ENCODE results near the gene ABCG8. TPM values are rescaled to one million over a fixed set of nuclear protein-coding genes. Genes with fewer than 3 reads are reported as not detected.
A peak's percentile ranks its signal among the peaks of the same experiment; 100 is the strongest.

Gene ABCG8
- total RNA-seq, 1 experiment from 2014 or later, result not detected

DNA sequence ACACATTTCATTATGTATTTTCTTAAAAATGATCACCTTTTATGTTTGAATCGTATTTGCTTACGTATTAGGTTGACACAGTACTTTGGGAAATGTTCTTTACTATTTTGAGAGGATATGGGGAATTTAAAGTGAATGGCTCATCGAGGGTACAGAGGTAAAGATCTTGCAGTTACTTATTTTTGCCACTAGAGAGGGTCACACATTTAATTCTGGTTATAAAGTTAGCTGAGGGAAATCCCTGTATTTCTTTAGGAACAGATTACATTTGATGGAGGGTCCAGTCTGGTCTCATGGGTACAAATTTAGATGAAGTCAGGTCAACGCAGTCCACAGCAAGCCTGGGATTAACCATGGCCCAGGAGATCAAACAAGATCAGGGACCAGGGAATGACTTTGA, 40.5 kb upstream of the ABCG8 start:
- H3K4me1 Mint-ChIP-seq (ENCODE audit: low read depth, unreplicated experiment), result no peaks in the 10 kb centered on the region
- no peak for DNase-seq
- Histone ChIP-seq H3K27me3 (replicated peaks; ENCODE audit: control insufficient read depth, insufficient read depth, low read length) (no peaks in the 10 kb centered on the region), H3K4me1 (no peaks in the 10 kb centered on the region), H3K4me3 (ENCODE audit: low read depth, low read length) (no peak overlapping the region), H3K36me3 (ENCODE audit: control insufficient read depth, insufficient read depth, low read length) (no peaks in the 10 kb centered on the region), H3K9me3 (no peaks in the 10 kb centered on the region)
- H3K36me3 Mint-ChIP-seq (ENCODE audit: insufficient read depth, unreplicated experiment), result peaks cover 6% of the 10 kb centered on the region
- ChIA-PET CTCF (interaction anchor here (0.6 to 1.1 kb wide), 2 partner anchors 25 to 56 kb away, joined by 3 to 4 read pairs; partner anchors contain the start of gene DYNC2LI1), POLR2A (no interaction called here)
- intact Hi-C loops (cut with micrococcal nuclease; ENCODE audit: unreplicated experiment), result no loop called here
- TF ChIP-seq, protein P1, sequence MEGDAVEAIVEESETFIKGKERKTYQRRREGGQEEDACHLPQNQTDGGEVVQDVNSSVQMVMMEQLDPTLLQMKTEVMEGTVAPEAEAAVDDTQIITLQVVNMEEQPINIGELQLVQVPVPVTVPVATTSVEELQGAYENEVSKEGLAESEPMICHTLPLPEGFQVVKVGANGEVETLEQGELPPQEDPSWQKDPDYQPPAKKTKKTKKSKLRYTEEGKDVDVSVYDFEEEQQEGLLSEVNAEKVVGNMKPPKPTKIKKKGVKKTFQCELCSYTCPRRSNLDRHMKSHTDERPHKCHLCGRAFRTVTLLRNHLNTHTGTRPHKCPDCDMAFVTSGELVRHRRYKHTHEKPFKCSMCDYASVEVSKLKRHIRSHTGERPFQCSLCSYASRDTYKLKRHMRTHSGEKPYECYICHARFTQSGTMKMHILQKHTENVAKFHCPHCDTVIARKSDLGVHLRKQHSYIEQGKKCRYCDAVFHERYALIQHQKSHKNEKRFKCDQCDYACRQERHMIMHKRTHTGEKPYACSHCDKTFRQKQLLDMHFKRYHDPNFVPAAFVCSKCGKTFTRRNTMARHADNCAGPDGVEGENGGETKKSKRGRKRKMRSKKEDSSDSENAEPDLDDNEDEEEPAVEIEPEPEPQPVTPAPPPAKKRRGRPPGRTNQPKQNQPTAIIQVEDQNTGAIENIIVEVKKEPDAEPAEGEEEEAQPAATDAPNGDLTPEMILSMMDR (IDR thresholded peaks at IDR 0.05; ENCODE audit: insufficient read depth in 1 of 2, low read depth in 1 of 2, low read length in 1 of 2, severe bottlenecking in 1 of 2, unreplicated experiment in 1 of 2), result peak; percentile 33 to 46
- no TSS peak for BruUV-seq (replicated peaks)
- no peak overlapping the region for H3K27ac Mint-ChIP-seq (ENCODE audit: unreplicated experiment)
- H3K27me3 Mint-ChIP-seq (ENCODE audit: insufficient read depth, unreplicated experiment), result no peaks in the 10 kb centered on the region
- no peaks in the 10 kb centered on the region for H3K9me3 Mint-ChIP-seq (ENCODE audit: unreplicated experiment)
- no peak overlapping the region for H3K4me3 Mint-ChIP-seq (ENCODE audit: unreplicated experiment)

DNA sequence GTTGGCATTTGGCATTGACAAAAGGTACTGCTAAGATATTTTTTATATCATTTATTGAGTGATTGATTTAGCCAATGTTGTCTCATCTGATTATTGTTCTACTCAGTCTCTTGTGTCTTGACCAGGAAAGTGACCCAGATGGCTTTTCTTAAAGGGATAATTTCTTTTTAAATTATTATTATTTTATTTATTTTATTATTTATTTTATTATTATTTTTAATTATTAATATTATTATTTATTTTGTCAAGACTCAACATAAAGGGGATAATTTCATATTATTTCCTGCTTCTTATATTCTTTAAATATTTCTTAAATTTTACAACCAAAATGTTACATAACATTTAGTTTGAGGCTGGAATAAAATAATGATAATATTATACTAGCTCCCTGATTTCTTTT, 37.9 kb upstream of the ABCG8 start:
- POLR2A ChIA-PET, result interaction anchor here (0.6 kb wide), 1 partner anchor 33 kb away, joined by 3 read pairs; no protein-coding TSS in a partner anchor
- Histone ChIP-seq H3K27me3 (replicated peaks; ENCODE audit: control insufficient read depth, insufficient read depth, low read length) (no peaks in the 10 kb centered on the region), H3K36me3 (ENCODE audit: control insufficient read depth, insufficient read depth, low read length) (no peaks in the 10 kb centered on the region), H3K9me3 (no peaks in the 10 kb centered on the region), H3K4me3 (ENCODE audit: low read depth, low read length) (no peak overlapping the region), H3K4me1 (no peaks in the 10 kb centered on the region)
- H3K36me3 Mint-ChIP-seq (ENCODE audit: insufficient read depth, unreplicated experiment), result peaks cover 6% of the 10 kb centered on the region
- H3K27ac Mint-ChIP-seq (ENCODE audit: unreplicated experiment), result no peak overlapping the region
- no peaks in the 10 kb centered on the region for H3K27me3 Mint-ChIP-seq (ENCODE audit: insufficient read depth, unreplicated experiment)
- TF ChIP-seq, protein P1 (IDR thresholded peaks at IDR 0.05; ENCODE audit: insufficient read depth in 1 of 2, low read depth in 1 of 2, low read length in 1 of 2, severe bottlenecking in 1 of 2, unreplicated experiment in 1 of 2), result no peak
- intact Hi-C loops (cut with micrococcal nuclease; ENCODE audit: unreplicated experiment), result no loop called here
- no peaks in the 10 kb centered on the region for H3K9me3 Mint-ChIP-seq (ENCODE audit: unreplicated experiment)
- CTCF ChIA-PET, result no interaction called here
- no peak overlapping the region for H3K4me3 Mint-ChIP-seq (ENCODE audit: unreplicated experiment)
- DNase-seq, result no peak
- BruUV-seq (replicated peaks), result no TSS peak
- H3K4me1 Mint-ChIP-seq (ENCODE audit: low read depth, unreplicated experiment), result no peaks in the 10 kb centered on the region

DNA sequence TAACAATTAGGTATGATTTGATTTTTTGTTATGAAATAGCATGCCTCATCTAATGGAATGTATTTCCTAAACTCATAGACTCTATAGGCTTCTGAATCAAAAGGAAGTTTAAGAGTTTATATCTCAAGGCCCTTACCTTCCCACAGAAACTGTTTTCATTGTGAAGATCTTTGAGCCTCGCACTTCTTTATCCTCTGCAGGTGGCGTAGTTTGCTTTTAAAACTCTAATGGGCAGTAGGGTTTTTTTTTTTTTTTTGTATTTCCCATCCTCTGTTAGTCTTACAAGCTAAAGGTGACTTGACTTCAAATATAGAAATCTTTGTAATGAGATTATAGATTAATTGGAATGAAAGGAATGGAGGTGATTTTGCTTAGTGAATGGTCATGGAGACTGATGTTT, 36.6 kb upstream of the ABCG8 start:
- peaks cover 6% of the 10 kb centered on the region for H3K36me3 Mint-ChIP-seq (ENCODE audit: insufficient read depth, unreplicated experiment)
- DNase-seq, result no peak
- no peaks in the 10 kb centered on the region for H3K9me3 Mint-ChIP-seq (ENCODE audit: unreplicated experiment)
- no peak overlapping the region for H3K27ac Mint-ChIP-seq (ENCODE audit: unreplicated experiment)
- H3K4me1 Mint-ChIP-seq (ENCODE audit: low read depth, unreplicated experiment), result peaks cover 9% of the 10 kb centered on the region
- H3K9me3 ChIP-seq, result no peaks in the 10 kb centered on the region
- TF ChIP-seq, protein P1 (IDR thresholded peaks at IDR 0.05; ENCODE audit: insufficient read depth in 1 of 2, low read depth in 1 of 2, low read length in 1 of 2, severe bottlenecking in 1 of 2, unreplicated experiment in 1 of 2), result no peak
- H3K27me3 Mint-ChIP-seq (ENCODE audit: insufficient read depth, unreplicated experiment), result no peaks in the 10 kb centered on the region
- H3K4me1 ChIP-seq, result peaks cover 12% of the 10 kb centered on the region; the same call in 1 of the 2 replicates
- ChIA-PET CTCF (interaction anchor here (0.6 to 1.4 kb wide), 3 partner anchors 41 to 82 kb away, joined by 3 to 5 read pairs (median 3); no protein-coding TSS in a partner anchor), POLR2A (no interaction called here)
- H3K36me3 ChIP-seq (ENCODE audit: control insufficient read depth, insufficient read depth, low read length), result no peaks in the 10 kb centered on the region
- intact Hi-C loops (cut with micrococcal nuclease; ENCODE audit: unreplicated experiment), result loop anchor here (1.0 kb wide), 1 partner anchor 76 kb away; no protein-coding TSS in a partner anchor
- no peak overlapping the region for H3K4me3 ChIP-seq (ENCODE audit: low read depth, low read length)
- no peaks in the 10 kb centered on the region for H3K27me3 ChIP-seq (replicated peaks; ENCODE audit: control insufficient read depth, insufficient read depth, low read length)
- no TSS peak for BruUV-seq (replicated peaks)
- no peak overlapping the region for H3K4me3 Mint-ChIP-seq (ENCODE audit: unreplicated experiment)
